Fibroblast of skin of scalp (primary cell): ENCODE results near the gene TEX12. TPM values are rescaled to one million over a fixed set of nuclear protein-coding genes. Genes with fewer than 3 reads are reported as not detected.
"Not testable (repeated sequence)": the region's sequence is repeated elsewhere in the genome, so short reads cannot be mapped to it uniquely, and the experiment has no call there.

Experiments used
- DNase-seq: peaks from one replicate; pipeline ENCODE4 v3.0.0-alpha.2; 2013
- polyA plus RNA-seq, 2 experiments: library from polyadenylated mRNA; unstranded; fragments of 120-200 nt; gene quantifications; one replicate each; pipeline ENCODE4 v1.2.1, GENCODE V29; 2013; ENCODE audit not compliant: insufficient read length in 2 of 2

TEX12 gene, protein sequence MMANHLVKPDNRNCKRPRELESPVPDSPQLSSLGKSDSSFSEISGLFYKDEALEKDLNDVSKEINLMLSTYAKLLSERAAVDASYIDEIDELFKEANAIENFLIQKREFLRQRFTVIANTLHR
- polyA plus RNA-seq (2013, experiment 1 of 2; ENCODE audit: insufficient read length), result not detected
- polyA plus RNA-seq (2013, experiment 2 of 2; ENCODE audit: insufficient read length), result not detected

DNA sequence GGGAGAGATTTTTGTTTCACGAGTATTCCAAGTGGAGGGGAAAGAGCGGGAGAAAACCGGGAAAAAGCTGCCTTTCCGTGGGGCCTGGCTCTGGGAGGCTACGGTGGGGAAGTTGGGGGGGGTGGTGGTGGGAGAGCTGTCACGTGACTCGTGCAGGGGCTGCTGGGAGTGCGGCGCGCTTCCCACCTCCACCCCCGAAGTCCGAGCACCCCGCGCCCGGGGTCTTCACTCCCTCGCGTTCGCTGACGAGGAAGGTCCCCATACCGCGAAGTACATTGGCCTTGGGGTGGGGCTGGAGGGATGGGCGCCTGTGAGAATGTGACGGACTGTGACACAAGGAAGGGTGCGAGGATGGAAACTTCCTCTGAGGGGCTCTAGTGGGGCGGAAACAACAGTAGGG, at the start of gene TEX12:
TEX12 (plus strand) TSS at position 228 of the 400 bp plus-strand sequence. CDS start 1,897 bp downstream, outside the sequence.
- DNase-seq, result no peak

DNA sequence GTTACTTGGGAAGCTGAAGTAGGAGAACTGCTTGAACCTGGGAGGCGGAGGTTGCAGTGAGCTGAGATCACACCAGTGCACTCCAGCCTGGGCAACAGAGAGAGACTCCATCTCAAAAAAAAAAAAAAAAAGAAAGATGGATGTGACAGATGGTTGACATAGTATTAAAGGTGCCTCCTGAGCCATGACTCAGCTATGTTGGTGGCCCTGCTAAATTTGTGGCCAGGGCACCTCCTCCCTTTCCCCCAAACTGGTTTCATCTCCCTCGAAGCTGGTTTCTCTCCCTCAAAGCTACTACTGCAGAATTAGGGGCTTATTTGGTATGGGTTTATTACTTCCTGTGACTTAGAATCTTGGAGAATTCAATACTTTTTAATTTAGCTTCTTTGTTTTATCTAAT, 49.0 kb upstream of the TEX12 start:
- no peak for DNase-seq

DNA sequence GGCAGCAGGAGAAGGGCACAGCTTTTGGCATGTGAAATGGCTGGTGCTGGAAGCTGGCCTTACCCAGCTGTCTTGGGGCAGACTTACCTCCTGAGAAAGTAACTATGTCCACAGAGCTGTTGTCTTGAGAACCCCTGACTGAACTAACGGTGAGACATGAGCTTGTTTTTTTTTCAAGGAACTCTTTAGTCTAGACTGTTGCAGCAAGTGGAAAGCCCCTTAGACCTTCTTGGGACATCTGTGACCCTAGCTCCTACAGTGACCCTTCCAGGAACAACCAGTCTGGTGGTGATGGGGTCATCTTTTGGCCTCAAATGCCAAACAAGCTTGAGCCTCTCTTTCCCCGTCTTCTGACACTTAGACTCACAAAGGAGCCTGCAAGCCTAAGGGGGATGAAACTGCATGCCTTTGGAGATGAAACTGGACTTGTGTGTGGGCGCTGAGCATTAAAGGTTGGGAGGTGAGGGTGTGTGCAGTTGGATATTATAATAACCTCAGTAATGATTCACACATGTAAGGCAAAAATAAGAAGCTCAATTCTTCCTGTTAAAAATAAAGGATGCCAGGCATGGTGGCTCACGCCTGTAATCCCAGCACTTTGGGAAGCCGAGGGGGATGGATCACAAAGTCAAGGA, 45.1 kb upstream of the TEX12 start:
- DNase-seq, result no peak

DNA sequence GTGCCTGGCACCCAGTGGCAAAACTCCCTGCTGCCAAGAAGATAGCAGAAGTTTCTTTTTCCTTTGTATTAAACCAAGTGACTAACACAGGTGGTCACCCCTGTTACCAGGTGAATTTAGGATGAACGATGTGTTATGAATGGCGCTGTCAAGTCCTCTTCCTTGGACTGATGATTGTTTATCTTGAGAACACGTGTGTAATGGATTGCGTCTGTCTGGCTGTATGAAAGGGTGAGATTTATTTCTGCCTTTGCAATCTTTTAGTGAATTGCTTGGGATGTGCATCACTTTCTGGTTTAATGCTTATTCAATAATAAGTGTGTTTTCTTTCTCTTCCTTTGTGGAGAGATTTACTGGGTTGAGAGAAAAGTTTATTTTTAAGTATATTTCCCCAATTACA, 44.0 kb upstream of the TEX12 start:
- DNase-seq, result no peak

DNA sequence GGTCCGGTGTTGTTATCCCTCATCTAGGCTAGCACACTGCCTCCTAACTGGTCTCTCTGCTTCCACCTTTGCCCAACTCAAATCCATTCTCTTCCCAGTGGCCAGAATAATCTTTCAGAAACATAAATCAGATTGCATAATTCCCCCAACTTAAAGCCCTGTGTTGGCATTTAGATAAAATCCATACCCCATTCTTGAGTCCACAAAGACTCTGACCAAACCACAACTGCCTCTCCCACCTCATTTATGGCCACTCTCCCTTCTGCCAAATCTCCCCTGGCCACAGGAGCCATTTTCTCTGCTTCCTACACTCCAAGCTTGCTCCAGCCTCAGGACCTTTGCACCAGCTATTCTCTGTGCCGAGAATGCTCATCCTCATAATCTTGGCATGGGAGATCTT, 40.1 kb upstream of the TEX12 start:
- no peak for DNase-seq

DNA sequence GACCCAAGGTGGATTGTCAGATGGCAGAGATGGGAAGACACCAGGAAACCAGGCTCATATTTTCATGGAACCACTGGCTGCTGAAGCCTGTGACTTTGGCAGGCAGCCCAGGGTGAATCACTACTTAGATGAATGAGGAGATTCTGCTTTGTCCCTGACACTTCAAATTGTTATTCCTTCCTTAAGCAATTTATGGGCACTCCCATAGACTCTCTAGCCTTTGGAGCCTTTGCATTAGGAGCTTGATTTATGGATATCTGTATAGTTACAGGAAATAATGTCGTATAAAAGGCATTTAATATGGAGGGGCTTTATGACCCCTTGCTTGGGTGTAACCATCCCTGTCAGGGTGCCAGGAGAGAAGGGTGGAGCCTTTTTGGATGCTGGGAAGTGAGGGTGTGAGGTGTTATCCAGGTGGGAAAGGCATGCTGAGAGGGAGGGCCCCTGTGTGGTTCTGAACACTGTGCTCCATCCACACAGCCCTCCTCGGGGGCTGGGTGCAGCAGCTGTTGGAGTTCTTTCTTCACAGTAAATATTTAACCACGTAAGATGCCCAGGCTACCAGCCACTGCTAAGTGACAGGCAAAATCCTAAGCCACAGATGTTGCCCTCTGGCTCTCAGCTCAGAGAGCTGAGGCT, 38.6 kb upstream of the TEX12 start:
- peak; percentile 90 for DNase-seq

DNA sequence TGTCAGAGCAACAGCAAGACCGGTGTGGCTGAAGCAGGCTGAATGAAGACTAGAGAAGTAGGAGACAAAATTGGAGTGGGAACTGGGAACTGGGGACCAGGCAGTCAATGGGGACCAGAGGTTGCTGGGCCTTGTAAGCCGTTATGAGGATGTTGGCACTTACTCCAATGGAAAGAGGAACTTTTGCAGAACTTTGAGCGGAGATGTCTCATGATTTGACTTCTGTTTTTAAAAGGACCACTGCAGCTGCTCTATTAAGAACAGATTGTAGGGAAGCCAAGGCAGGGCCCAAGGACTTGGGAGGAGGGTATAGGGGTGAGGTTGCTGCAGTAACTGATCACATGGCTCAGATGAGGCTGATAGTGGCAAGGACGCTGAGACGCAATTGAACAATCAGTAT, 37.5 kb upstream of the TEX12 start:
- no peak for DNase-seq

DNA sequence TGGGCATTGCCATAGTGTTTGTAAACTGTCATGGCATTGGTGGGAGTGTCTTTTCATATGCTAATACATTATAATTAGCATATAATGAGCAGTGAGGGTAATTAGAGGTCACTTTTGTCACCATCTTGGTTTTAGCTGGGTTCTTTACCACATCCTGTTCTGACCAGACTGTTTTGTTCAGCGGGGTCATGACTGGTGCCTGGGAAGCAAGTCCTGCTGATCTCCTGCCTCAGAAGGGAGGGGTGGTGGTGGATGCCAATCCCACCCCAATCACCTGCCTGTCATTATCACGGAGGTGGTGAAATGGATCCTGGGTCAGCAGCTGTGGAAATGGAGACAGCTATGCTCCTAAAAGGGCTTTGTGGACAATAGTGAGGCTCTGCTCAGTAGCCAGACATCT, 34.4 kb upstream of the TEX12 start:
- no peak for DNase-seq

DNA sequence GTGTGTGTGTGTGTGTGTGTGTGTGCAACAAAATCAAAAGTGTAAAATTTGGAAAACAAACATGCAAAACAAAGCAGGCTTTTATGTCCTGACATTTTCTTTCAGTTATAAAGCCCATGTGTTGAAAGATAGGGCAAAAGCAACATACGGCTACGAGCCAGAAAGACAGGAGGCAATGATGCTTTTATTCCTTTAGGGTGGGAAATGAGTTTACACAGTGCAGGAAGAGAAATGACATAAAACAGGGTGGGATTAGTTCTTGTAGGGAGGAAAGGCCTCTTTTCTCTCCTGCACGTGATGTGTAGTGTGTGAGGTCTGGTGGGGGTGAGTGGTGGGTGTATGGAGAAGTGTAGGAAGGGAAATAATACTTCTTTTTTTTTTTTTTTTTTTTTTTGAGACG, 32.7 kb upstream of the TEX12 start:
- no peak for DNase-seq

DNA sequence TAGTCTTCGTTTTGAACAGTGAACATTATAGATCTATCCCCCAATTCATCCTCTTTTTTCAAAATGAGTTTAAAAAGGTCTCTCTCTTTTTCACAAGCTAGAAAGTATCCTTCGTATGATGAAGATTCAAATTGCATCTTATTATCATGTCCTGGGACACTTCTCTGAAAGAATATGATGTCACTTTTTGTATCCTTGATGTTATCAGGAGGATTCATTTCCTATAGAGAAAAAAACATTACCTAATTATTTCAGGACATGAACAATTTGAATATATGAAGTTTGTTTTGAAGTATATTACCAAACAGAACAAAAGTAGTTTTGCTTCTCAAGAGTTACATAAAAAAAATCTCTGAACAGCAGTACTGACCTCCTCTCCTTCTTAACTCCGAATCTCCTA, 23.6 kb upstream of the TEX12 start:
- DNase-seq, result no peak

DNA sequence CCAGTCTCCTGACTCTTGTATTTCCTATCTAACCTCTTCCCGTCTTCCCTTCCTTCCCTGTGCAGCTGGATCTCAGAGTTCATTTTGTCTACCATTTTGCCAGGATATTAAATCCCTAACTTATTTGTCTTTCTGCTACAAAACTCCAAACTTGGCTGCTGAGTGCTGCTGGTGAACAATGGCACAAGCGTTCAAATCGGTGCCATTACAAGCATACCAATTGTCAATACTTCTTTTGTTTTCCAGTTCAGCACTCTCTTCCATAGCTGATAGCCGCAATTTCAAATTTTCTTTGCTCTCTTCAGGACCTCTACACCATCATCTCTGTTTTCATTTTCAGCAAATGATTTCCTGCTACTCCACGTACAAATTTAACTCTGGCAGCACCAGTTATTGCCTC, 16.7 kb upstream of the TEX12 start:
- DNase-seq, result no peak

DNA sequence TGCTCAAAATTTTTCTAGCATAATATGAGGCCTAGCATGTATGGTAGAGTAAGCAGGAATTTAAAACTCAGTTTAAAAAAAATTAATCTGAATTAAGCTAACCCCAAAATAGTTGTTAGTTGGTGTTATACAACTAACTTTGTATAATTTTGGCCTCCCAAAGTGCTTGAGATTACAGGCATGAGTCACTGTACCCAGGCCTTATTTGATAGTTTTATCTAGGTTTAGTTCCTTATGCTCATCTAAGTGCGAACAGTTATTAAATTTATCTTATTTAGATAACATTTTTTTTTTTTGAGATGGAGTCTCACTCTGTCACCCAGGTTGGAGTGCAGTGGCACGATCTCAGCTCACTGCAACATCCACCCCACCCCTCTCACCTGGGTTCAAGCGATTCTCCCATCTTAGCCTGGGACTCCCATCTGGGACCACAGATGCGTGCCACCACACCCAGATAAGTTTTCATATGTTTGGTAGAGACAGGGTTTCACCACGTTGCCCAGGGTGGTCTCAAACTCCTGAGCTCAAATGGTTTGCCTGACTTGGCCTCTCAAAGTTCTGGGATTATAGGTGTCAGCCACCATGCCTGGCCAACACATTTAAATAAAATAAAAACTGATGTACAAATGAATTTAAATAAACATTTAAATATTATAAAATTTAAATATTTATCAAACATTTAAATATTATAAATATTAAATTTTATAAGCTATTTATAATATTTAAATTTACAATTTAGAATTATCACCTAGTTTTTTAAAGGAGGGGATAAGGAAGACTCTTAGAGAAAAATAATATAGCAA, 10.8 kb upstream of the TEX12 start:
- DNase-seq, result no peak

DNA sequence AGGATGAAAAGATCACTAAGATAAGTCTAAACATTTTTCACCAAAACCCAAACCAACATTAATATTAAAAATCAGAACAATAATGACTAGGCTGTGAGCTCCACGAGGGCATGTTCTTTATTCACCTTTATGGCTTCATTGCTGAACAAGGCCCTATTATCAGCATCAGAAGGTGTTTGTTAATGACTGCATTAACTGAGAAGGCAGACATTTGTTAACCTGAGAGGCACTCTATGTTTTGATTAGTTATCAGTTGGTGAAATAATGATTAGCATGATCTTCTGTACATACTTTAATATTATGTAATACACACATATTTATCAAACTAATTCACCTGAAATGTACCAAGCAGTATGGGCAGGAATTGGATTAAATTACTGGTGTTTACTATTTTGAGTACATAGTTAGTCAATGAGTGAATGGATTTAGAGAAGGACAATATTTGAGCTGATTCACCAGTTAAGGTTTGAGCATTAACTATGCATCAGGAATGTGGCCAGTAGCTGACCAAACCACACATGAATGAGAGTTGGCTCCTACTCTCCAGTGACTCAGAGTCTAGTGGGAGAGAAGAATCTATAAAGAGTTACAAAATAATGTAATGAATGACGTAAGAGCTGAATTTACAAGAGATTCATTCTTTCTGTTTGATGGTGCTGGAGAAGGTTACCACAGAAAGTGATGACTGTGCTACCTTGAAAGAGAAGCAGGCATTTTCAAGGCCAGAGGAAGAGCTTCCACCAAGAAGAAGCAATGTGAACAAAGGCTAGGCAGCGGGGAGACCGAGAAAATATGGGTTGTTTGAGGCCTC, 10.0 kb upstream of the TEX12 start:
- peak; percentile 98 for DNase-seq

DNA sequence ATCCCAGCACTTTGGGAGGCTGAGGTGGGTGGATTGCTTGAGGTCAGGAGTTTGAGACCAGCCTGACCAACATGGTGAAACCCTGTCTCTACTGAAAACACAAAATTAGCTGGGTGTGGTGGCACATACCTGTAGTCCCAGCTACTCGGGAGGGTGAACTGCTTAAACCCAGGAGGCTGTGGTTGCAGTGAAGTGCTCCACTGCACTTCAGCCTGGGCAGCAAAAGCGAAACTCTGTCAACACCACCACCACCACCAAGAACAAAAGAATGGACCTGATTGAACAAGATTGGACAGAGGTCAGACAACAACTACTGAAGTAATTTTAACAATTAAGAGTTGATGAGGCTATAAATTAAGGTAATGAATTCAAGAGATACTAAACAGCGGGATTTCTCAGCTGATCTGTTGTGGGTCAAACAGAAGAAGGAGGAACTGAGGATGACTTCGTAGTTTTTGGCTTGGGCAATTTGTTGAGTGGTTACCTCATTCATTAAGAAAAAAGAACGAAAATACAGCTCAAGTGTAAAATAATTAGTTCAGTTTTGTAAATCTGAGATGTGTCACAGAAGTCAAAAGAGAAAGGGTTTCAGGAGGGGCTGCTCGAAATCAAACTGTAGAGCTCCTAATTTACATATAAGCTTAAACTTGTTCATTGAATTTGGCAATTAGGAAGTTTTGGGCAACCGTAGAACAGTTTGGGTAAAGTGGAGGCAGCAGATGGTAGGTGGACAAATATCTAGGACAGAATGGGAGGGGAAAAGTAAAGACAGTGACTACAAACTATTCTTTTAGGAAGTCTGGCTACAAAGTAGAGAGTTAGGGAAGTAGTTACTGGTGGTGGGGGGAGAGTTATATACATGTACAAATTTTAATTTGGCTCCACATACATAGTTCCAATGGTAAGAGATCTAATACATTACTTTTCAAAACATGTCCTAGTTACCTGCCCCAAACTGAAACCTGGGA, 7.8 kb upstream of the TEX12 start:
- DNase-seq, result no peak

DNA sequence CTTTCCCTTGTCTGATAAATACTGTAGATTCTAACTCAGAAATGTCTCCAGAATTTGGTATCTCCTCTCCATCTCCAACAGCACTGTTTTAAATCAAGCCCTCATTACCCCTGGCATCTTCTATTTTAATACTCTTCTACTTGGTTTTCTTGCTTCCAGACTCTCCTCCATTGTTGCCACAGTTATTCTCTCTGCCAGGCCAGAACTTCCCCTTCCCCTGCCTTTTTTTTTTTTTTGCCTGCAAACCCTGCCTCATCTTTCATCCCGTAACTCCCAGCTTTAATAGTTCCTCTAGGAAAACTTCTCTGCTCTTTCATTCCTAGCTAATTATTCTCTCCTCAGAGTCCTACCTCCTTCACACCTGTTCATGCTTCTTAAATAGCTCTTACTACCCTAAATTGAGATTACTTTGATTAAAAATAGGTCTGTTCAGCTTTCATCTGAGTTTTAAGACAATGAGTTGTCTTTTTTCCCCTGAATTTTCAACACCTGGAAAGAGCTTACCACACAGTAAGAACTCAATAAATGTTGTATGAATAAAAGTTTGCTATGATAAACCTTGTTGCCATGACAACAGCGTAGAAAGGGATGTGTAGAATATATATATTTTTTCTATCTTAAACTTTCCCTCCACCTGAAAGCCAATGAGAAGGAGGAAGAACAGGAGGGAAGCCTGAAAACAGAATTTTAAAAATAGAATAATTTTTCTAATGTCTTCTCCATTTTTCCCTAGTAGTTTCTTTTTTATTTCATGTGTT, 6.9 kb upstream of the TEX12 start:
- DNase-seq, result no peak

DNA sequence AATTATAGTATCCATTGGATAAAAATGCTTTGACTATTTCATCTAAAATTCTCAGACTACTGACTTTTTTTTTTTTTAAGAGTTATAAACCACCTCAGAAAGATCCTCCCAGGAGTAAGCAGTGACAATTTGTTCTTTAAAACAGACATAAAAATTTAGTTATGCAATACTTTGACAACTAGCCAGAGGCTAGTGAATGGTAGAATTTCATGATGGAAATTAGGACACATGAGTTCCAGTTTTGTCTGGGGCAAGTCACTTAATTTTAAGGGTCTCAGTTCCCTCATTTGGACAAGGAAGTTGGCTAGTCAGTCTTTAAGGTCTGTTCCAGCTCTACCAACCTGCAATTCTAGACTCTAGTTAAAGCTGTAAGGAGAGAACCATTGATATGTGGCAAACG, 6.2 kb upstream of the TEX12 start:
- no peak for DNase-seq

DNA sequence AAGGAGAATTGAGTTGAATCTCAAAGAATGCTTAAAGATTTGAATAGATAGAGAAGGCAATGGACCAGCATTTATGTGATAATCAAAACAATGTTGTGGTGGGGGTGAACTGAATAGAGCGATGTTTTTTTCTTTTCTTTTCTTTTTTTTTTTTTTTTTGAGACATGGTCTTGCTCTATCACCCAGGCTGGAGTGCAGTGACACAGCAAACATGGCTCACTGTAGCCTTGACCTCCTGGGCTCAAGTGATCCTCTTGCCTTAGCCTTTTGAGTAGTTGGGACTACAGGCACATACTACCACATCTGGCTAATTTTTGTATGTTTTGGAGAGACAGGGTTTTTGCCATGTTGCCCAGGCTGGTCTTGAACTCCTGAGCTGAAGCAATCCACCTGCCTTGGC, 5.0 kb upstream of the TEX12 start:
- DNase-seq, result not testable (repeated sequence)

DNA sequence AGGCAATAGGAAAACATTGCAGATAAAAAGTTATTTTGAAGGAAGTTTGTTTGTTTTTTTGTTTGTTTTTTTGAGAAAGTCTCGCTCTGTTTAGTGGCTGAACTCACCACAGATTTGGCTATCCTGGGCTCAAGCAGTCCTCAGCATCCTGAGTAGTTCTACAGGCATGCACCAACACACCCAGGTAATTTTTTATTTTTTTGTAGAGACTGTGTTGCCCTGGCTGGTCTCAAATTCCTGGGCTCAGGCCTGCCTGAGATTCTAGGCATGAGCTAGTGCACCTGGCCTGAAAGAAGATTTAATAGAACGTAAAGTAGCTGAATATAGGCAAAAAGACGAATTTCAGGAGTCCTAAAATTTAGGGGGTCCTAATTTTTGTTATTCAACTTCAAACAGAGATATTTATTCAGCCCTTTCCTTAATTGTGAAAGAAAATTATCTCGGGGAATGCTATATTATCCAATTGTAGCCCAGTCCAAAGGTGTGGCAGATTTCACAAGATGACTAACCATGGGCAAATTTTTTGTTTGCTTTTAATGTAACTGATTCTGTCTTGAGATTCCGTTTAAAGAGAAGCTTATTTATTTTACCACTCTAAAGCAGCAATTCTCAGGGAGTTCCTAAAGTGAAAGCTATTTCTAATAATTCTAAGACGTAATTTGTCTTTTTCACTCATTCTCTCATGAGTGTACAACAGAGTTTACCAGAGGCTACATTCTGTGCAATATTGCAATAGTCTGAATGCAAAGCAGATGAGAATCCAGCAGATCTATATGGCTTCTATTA, 4.2 kb upstream of the TEX12 start:
- DNase-seq, result peak; percentile 38

DNA sequence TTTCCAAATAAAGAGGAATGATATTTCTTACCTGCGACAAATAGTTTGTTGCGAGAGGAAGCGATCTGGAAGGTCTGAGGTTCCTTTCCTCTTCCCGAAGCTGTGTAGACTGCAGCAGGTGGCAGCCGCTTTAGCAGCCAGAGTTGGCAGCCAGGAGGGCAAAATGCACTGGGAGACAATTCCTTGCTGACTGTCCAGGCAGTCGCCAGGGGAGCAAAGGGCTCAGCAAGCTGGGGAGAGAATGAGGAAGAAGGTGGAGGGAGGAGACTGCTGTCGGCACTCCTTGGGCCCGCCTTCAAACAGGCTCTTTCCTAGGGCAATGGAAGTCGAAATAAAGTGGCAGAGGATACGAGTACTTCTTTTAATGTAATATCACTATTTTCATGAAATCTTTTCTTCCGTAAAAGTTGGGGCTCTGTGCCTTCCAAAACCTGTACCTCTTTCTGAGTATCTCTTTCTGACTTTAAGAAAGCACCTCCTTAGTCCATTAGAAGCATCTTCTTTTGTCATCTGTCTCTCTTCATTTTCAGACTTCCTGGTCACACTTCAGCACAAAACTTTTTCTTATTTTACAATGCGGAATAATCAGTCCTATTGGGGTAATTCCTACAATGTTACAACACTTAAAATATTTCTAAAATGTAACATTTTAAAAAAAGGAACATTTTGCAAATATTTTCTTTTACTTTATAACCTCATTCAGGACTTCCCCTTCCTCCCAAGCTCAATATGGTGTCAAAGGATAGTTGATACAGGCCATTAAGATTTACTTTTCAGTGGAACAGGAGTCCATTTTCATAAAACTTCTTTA, 3.1 kb upstream of the TEX12 start, which contains the start of gene IL18:
IL18 (minus strand) TSS at position 220 of the 811 bp plus-strand sequence. CDS start 9,041 bp downstream, outside the sequence.
- no peak for DNase-seq
